Measurements from ENCODE around the gene TMEM39A. TPM values are rescaled to one million over a fixed set of nuclear protein-coding genes. Genes with fewer than 3 reads are reported as not detected.

TMEM39A gene
- total and polyA plus RNA-seq, 5 donors from 2014 or later: 8.5 to 49.7 (median 12.3) TPM

- Histone ChIP-seq H3K4me1 (ENCODE audit: control insufficient read depth, insufficient read depth, low read length, poor library complexity, severe bottlenecking) (no peaks in the 10 kb centered on the region), H3K27ac (ENCODE audit: insufficient read depth, low read length, poor library complexity, severe bottlenecking) (no peak overlapping the region), H3K4me3 (ENCODE audit: low read depth, low read length) (no peak overlapping the region), H3K9me3 (ENCODE audit: control insufficient read depth in 2 of 2, low read length in 2 of 2) (peaks cover 50 to 51% of the 10 kb centered on the region in 2 experiments), H3K36me3 (ENCODE audit: control insufficient read depth, insufficient read depth, low read length) (peaks cover 43% of the 10 kb centered on the region), H3K27me3 (ENCODE audit: control insufficient read depth, insufficient read depth, low read length) (no peaks in the 10 kb centered on the region)
- peaks cover 37% of the 10 kb centered on the region for H3K36me3 Mint-ChIP-seq
- peak overlapping the region in 1 of 3 donors; percentile 70 for H3K27ac Mint-ChIP-seq
- peaks cover 0 to 11% (median 2%) of the 10 kb centered on the region in 4 donors for H3K4me1 Mint-ChIP-seq
- H3K9me3 Mint-ChIP-seq: peaks cover 0 to 53% (median 18%) of the 10 kb centered on the region in 7 donors
- no peak for ATAC-seq (ENCODE audit: low read depth in 2 of 2)
- no peak for DNase-seq
- no peaks in the 10 kb centered on the region for H3K27me3 Mint-ChIP-seq
- no peak overlapping the region for H3K4me3 Mint-ChIP-seq
These were observed 35.7 kb downstream of the TMEM39A start for GRCh38 chr3:119427669-119428068.

GRCh38 chr3:119420196-119420595, 43.2 kb downstream of the TMEM39A start:
- Mint-ChIP-seq H3K27me3 (no peaks in the 10 kb centered on the region), H3K27ac (peak overlapping the region in 1 of 3 donors; percentile 61), H3K36me3 (peaks cover 2% of the 10 kb centered on the region), H3K9me3 (peaks cover 0 to 5% (median 0%) of the 10 kb centered on the region in 7 donors), H3K4me1 (peaks cover 5 to 13% (median 6%) of the 10 kb centered on the region in 4 donors), H3K4me3 (no peak overlapping the region)
- Histone ChIP-seq H3K27me3 (ENCODE audit: control insufficient read depth, insufficient read depth, low read length) (no peaks in the 10 kb centered on the region), H3K9me3 (ENCODE audit: control insufficient read depth in 2 of 2, low read length in 2 of 2) (peaks cover under 1 to 1% of the 10 kb centered on the region in 2 experiments), H3K4me1 (ENCODE audit: control insufficient read depth, insufficient read depth, low read length, poor library complexity, severe bottlenecking) (no peaks in the 10 kb centered on the region), H3K4me3 (ENCODE audit: low read depth, low read length) (no peak overlapping the region), H3K36me3 (ENCODE audit: control insufficient read depth, insufficient read depth, low read length) (peaks cover 2% of the 10 kb centered on the region), H3K27ac (ENCODE audit: insufficient read depth, low read length, poor library complexity, severe bottlenecking) (no peak overlapping the region)
- ATAC-seq (ENCODE audit: low read depth in 2 of 2) (no peak), DNase-seq (no peak)

GRCh38 chr3:119418641-119419040, 44.8 kb downstream of the TMEM39A start:
- Histone ChIP-seq H3K27ac (ENCODE audit: insufficient read depth, low read length, poor library complexity, severe bottlenecking) (no peak overlapping the region), H3K36me3 (ENCODE audit: control insufficient read depth, insufficient read depth, low read length) (peaks cover 17% of the 10 kb centered on the region), H3K9me3 (ENCODE audit: control insufficient read depth in 2 of 2, low read length in 2 of 2) (no peaks in the 10 kb centered on the region), H3K27me3 (ENCODE audit: control insufficient read depth, insufficient read depth, low read length) (no peaks in the 10 kb centered on the region), H3K4me1 (ENCODE audit: control insufficient read depth, insufficient read depth, low read length, poor library complexity, severe bottlenecking) (no peaks in the 10 kb centered on the region), H3K4me3 (ENCODE audit: low read depth, low read length) (no peak overlapping the region)
- Mint-ChIP-seq H3K9me3 (peaks cover 0 to 1% (median 0%) of the 10 kb centered on the region in 7 donors), H3K27me3 (no peaks in the 10 kb centered on the region), H3K4me1 (peaks cover under 1 to 13% (median 5%) of the 10 kb centered on the region in 4 donors), H3K36me3 (peaks cover 7% of the 10 kb centered on the region), H3K27ac (no peak overlapping the region), H3K4me3 (no peak overlapping the region)
- ATAC-seq (ENCODE audit: low read depth in 2 of 2) (no peak), DNase-seq (no peak)

- Histone ChIP-seq H3K4me1 (ENCODE audit: control insufficient read depth, insufficient read depth, low read length, poor library complexity, severe bottlenecking) (no peaks in the 10 kb centered on the region), H3K36me3 (ENCODE audit: control insufficient read depth, insufficient read depth, low read length) (peaks cover 17% of the 10 kb centered on the region), H3K9me3 (ENCODE audit: control insufficient read depth in 2 of 2, low read length in 2 of 2) (no peaks in the 10 kb centered on the region), H3K27ac (ENCODE audit: insufficient read depth, low read length, poor library complexity, severe bottlenecking) (no peak overlapping the region), H3K27me3 (ENCODE audit: control insufficient read depth, insufficient read depth, low read length) (no peaks in the 10 kb centered on the region), H3K4me3 (ENCODE audit: low read depth, low read length) (no peak overlapping the region)
- no peaks in the 10 kb centered on the region for H3K27me3 Mint-ChIP-seq
- no peak overlapping the region for H3K27ac Mint-ChIP-seq
- H3K36me3 Mint-ChIP-seq: peaks cover 7% of the 10 kb centered on the region
- peaks cover 0 to 1% (median 0%) of the 10 kb centered on the region in 7 donors for H3K9me3 Mint-ChIP-seq
- peaks cover 0 to 13% (median 5%) of the 10 kb centered on the region in 4 donors for H3K4me1 Mint-ChIP-seq
- H3K4me3 Mint-ChIP-seq: no peak overlapping the region
- DNase-seq (no peak), ATAC-seq (ENCODE audit: low read depth in 2 of 2) (no peak)
These were observed 45.5 kb downstream of the TMEM39A start for GRCh38 chr3:119417771-119418512.

GRCh38 chr3:119416873-119417272, 46.5 kb downstream of the TMEM39A start:
- Histone ChIP-seq H3K4me3 (ENCODE audit: low read depth, low read length) (no peak overlapping the region), H3K36me3 (ENCODE audit: control insufficient read depth, insufficient read depth, low read length) (peaks cover 17% of the 10 kb centered on the region), H3K27me3 (ENCODE audit: control insufficient read depth, insufficient read depth, low read length) (no peaks in the 10 kb centered on the region), H3K27ac (ENCODE audit: insufficient read depth, low read length, poor library complexity, severe bottlenecking) (no peak overlapping the region), H3K4me1 (ENCODE audit: control insufficient read depth, insufficient read depth, low read length, poor library complexity, severe bottlenecking) (no peaks in the 10 kb centered on the region), H3K9me3 (ENCODE audit: control insufficient read depth in 2 of 2, low read length in 2 of 2) (no peaks in the 10 kb centered on the region)
- Mint-ChIP-seq H3K9me3 (peaks cover 0 to under 1% (median 0%) of the 10 kb centered on the region in 7 donors), H3K27me3 (no peaks in the 10 kb centered on the region), H3K4me1 (peaks cover 0 to 6% (median 4%) of the 10 kb centered on the region in 4 donors), H3K36me3 (peaks cover 7% of the 10 kb centered on the region), H3K4me3 (no peak overlapping the region), H3K27ac (peak overlapping the region in 1 of 3 donors; percentile 14)
- ATAC-seq (ENCODE audit: low read depth in 2 of 2) (no peak), DNase-seq (no peak)

GRCh38 chr3:119413603-119414280, 49.7 kb downstream of the TMEM39A start:
- peak overlapping the region in 2 of 3 donors; percentile 28 to 35 for H3K27ac Mint-ChIP-seq
- no peak overlapping the region for H3K4me3 Mint-ChIP-seq

GRCh38 chr3:119409844-119410243, 53.6 kb downstream of the TMEM39A start:
- ATAC-seq (ENCODE audit: low read depth in 2 of 2) (no peak), DNase-seq (no peak)
- Mint-ChIP-seq H3K9me3 (peaks cover 0 to 1% (median 0%) of the 10 kb centered on the region in 7 donors), H3K4me1 (peaks cover 0 to 5% (median 0%) of the 10 kb centered on the region in 4 donors), H3K27me3 (no peaks in the 10 kb centered on the region), H3K36me3 (peaks cover 39% of the 10 kb centered on the region), H3K27ac (no peak overlapping the region), H3K4me3 (peak overlapping the region in 1 of 4 donors; percentile 81)
- Histone ChIP-seq H3K9me3 (ENCODE audit: control insufficient read depth in 2 of 2, low read length in 2 of 2) (no peaks in the 10 kb centered on the region), H3K27me3 (ENCODE audit: control insufficient read depth, insufficient read depth, low read length) (no peaks in the 10 kb centered on the region), H3K4me1 (ENCODE audit: control insufficient read depth, insufficient read depth, low read length, poor library complexity, severe bottlenecking) (no peaks in the 10 kb centered on the region), H3K4me3 (ENCODE audit: low read depth, low read length) (no peak overlapping the region), H3K36me3 (ENCODE audit: control insufficient read depth, insufficient read depth, low read length) (peaks cover 34% of the 10 kb centered on the region), H3K27ac (ENCODE audit: insufficient read depth, low read length, poor library complexity, severe bottlenecking) (no peak overlapping the region)

More at GRCh38 chr3:119413603-119414280, 49.7 kb downstream of the TMEM39A start:
- H3K27me3 ChIP-seq (ENCODE audit: control insufficient read depth, insufficient read depth, low read length): no peaks in the 10 kb centered on the region
- ATAC-seq (ENCODE audit: low read depth in 2 of 2) (no peak), DNase-seq (no peak)
- no peak overlapping the region for H3K4me3 ChIP-seq (ENCODE audit: low read depth, low read length)
- no peaks in the 10 kb centered on the region for H3K27me3 Mint-ChIP-seq
- H3K4me1 ChIP-seq (ENCODE audit: control insufficient read depth, insufficient read depth, low read length, poor library complexity, severe bottlenecking): no peaks in the 10 kb centered on the region
- no peaks in the 10 kb centered on the region for H3K9me3 ChIP-seq (ENCODE audit: control insufficient read depth in 2 of 2, low read length in 2 of 2)
- peaks cover 40% of the 10 kb centered on the region for H3K36me3 ChIP-seq (ENCODE audit: control insufficient read depth, insufficient read depth, low read length)
- H3K36me3 Mint-ChIP-seq: peaks cover 29% of the 10 kb centered on the region
- H3K27ac ChIP-seq (ENCODE audit: insufficient read depth, low read length, poor library complexity, severe bottlenecking): no peak overlapping the region
- H3K9me3 Mint-ChIP-seq: no peaks in the 10 kb centered on the region
- peaks cover 0 to 6% (median 0%) of the 10 kb centered on the region in 4 donors for H3K4me1 Mint-ChIP-seq

Measured in CD4-positive, CD25-positive, alpha-beta regulatory T cell (primary cell).